CD4-positive, alpha-beta T cell (primary cell): Measurements from ENCODE around the gene CX3CL1. TPM values are rescaled to one million over a fixed set of nuclear protein-coding genes. Genes with fewer than 3 reads are reported as not detected.

ENCODE experiments used
- ATAC-seq: fragments of 200-7000 bp; cut with Tn5 transposase; one replicate; pipeline ENCODE4 v1.10.0; 2022; ENCODE audit warnings: mild to moderate bottlenecking; ENCODE audit not compliant: poor library complexity
- CTCF ChIA-PET: fragments of 350-600 bp; sonication (Branson Sonifier 250); formaldehyde crosslinking; loops from one replicate; lab custom pipeline; 2021; ENCODE audit warnings: antibody characterized with exemption, inconsistent platforms; lab: Charles Lee
- POLR2A ChIA-PET: fragments of 350-600 bp; sonication (Branson Sonifier 250); formaldehyde crosslinking; loops from one replicate; lab custom pipeline; 2021; ENCODE audit warnings: antibody characterized with exemption, inconsistent platforms; lab: Charles Lee
- DNase-seq, 14 experiments: peaks; one replicate each; pipeline ENCODE4 v3.0.0-alpha.2; 2013 to 2020; ENCODE audit warnings: mixed read lengths in 2 of 14
- H3K27ac ChIP-seq, 2 donors: one replicate each; pipeline versions ENCODE4 v1.5.1 to v1.7.0; 2013; ENCODE audit warnings: low read length in 2 of 2, low read depth in 1 of 2, mild to moderate bottlenecking in 1 of 2
- H3K27me3 ChIP-seq, 2 experiments: 1 replicate in 1 of 2; 2 replicates in 1 of 2; pipeline versions ENCODE4 v1.6.1 to v1.7.0; 2013; ENCODE audit warnings: low read length in 2 of 2, control low read depth in 1 of 2, mild to moderate bottlenecking in 1 of 2, moderate library complexity in 1 of 2; ENCODE audit not compliant: insufficient read depth in 2 of 2, control insufficient read depth in 1 of 2
- H3K36me3 ChIP-seq: one replicate; pipeline ENCODE4 v1.6.1; 2013; ENCODE audit warnings: low read length, control low read depth; ENCODE audit not compliant: insufficient read depth
- H3K4me1 ChIP-seq: one replicate; pipeline ENCODE4 v1.6.1; 2013; ENCODE audit warnings: low read length, control low read depth; ENCODE audit not compliant: insufficient read depth
- H3K4me3 ChIP-seq: one replicate; pipeline ENCODE4 v1.5.1; 2013; ENCODE audit warnings: mild to moderate bottlenecking, low read length, moderate library complexity
- H3K9me3 ChIP-seq, 2 experiments: 1 replicate in 1 of 2; 2 replicates in 1 of 2; pipeline versions ENCODE4 v1.6.1 to v1.7.0; 2013; ENCODE audit warnings: low read length in 2 of 2, mild to moderate bottlenecking in 2 of 2, control low read depth in 1 of 2, moderate library complexity in 1 of 2; ENCODE audit not compliant: control insufficient read depth in 1 of 2, insufficient read depth in 1 of 2
- H3K27ac Mint-ChIP-seq: one replicate; pipeline ENCODE4 v1.8.0; 2020; ENCODE audit warnings: mixed read lengths
- H3K27me3 Mint-ChIP-seq: one replicate; pipeline ENCODE4 v1.8.0; 2021; ENCODE audit warnings: mixed read lengths
- H3K36me3 Mint-ChIP-seq: one replicate; pipeline ENCODE4 v1.8.0; 2021; ENCODE audit warnings: low read depth, mixed read lengths
- H3K4me1 Mint-ChIP-seq: one replicate; pipeline ENCODE4 v1.8.0; 2021; ENCODE audit warnings: low read depth, mixed read lengths
- H3K4me3 Mint-ChIP-seq: one replicate; pipeline ENCODE4 v1.8.0; 2020; ENCODE audit warnings: mild to moderate bottlenecking, mixed read lengths
- H3K9me3 Mint-ChIP-seq: one replicate; pipeline ENCODE4 v1.8.0; 2020; ENCODE audit warnings: mixed read lengths
- CTCF ChIP-seq: fragments of 200-600 bp; IDR thresholded peaks from one replicate; pipeline ENCODE4 v1.8.0; 2022; ENCODE audit warnings: antibody characterized with exemption, mild to moderate bottlenecking
- intact Hi-C, 2 experiments: fragments of 100-400 bp; cut with DNase I in 1 of 2; cut with micrococcal nuclease in 1 of 2; formaldehyde crosslinking; loops; one replicate each; pipeline versions ENCODE4 v1.15.1 to v1.9.0; 2023 to 2025; cut with DNase I, micrococcal nuclease
- total RNA-seq, 174 experiments: library from RNA in 2 of 174; stranded (reverse) in 2 of 174; gene quantifications; one replicate each; pipeline ENCODE4 v1.2.3 and lab custom pipeline; 2021 to 2026

Gene CX3CL1
- total RNA-seq, 2 experiments from 2014 or later: not detected

DNA sequence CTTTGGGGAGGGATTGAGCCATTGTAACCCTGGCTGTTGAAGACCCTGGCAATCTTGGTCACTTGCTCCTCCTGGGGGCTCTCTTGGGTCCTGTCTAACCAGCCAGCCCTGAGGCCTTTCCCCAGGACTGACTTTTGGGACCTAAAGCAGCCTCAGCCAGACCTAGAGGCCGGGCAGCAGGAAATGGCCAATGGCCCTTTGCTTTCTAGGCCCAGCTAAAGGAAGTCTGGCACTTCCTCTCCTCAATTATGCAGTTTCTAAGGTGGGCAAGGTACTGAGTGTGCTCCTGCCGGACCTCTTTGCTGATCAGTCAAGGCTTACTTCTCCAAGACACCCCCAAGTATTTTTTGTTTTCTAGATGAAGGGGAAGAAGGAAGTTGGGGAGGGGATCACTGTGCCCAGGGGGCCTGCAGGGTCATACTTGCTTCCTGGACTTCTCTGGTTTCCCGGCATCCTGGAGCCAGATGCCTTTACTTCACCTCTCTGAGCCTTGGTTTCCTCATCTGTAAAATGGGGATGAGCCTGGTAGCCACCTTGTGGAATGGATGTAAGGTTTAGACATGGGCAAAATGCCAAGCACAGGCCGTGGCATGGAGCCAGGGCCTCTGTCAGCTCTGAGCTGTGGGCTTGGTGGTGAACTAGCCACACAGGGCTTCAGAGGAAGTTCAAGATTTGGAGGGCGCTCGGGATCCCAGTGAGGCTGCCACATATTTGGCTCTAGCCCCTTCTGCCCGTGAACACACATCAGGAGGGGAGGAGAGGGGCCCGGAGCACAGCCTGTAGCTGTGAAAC is 8.6 kb downstream of the CX3CL1 start:
- ATAC-seq: no peak
- H3K9me3 ChIP-seq: no peaks in the 10 kb centered on the region
- Mint-ChIP-seq H3K27me3 (no peaks in the 10 kb centered on the region), H3K9me3 (no peaks in the 10 kb centered on the region), H3K4me1 (no peaks in the 10 kb centered on the region), H3K27ac (no peak overlapping the region), H3K36me3 (no peaks in the 10 kb centered on the region), H3K4me3 (no peak overlapping the region)
- POLR2A ChIA-PET: no interaction called here
- no peak for TF ChIP-seq CTCF
- peaks cover 4% of the 10 kb centered on the region for H3K4me1 ChIP-seq
- no peaks in the 10 kb centered on the region for H3K36me3 ChIP-seq
- CTCF ChIA-PET: no interaction called here
- intact Hi-C loops: no loop called here
- H3K4me3 ChIP-seq: no peak overlapping the region
- H3K27me3 ChIP-seq: peaks cover 0 to 2% of the 10 kb centered on the region in 2 experiments
- H3K27ac ChIP-seq: no peak overlapping the region
- peak in 4 of 14 experiments; percentile 3 to 18 (median 4) for DNase-seq

DNA sequence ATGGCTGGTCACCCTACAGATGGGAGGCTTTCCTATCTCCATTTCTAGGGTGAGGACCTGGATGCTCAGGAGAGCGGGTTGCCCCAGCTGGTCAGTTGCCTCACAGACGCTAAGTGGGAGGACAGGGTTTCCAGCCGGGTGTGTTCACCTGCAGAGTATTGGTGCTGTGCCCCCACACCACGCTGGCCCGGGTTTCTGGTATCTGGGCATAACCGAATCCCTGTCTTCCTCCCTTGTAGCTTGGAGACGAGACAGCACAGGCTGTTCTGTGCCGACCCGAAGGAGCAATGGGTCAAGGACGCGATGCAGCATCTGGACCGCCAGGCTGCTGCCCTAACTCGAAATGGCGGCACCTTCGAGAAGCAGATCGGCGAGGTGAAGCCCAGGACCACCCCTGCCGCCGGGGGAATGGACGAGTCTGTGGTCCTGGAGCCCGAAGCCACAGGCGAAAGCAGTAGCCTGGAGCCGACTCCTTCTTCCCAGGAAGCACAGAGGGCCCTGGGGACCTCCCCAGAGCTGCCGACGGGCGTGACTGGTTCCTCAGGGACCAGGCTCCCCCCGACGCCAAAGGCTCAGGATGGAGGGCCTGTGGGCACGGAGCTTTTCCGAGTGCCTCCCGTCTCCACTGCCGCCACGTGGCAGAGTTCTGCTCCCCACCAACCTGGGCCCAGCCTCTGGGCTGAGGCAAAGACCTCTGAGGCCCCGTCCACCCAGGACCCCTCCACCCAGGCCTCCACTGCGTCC is 9.7 kb downstream of the CX3CL1 start:
- TF ChIP-seq CTCF: no peak
- H3K27me3 ChIP-seq: peaks cover 0 to 2% of the 10 kb centered on the region in 2 experiments
- POLR2A ChIA-PET: no interaction called here
- H3K4me1 Mint-ChIP-seq: no peaks in the 10 kb centered on the region
- H3K9me3 ChIP-seq: no peaks in the 10 kb centered on the region
- DNase-seq (no peak), ATAC-seq (no peak)
- no peak overlapping the region for H3K4me3 Mint-ChIP-seq
- H3K36me3 ChIP-seq: no peaks in the 10 kb centered on the region
- H3K4me3 ChIP-seq: no peak overlapping the region
- CTCF ChIA-PET: no interaction called here
- peaks cover 4% of the 10 kb centered on the region for H3K4me1 ChIP-seq
- no peak overlapping the region for H3K27ac Mint-ChIP-seq
- H3K36me3 Mint-ChIP-seq: no peaks in the 10 kb centered on the region
- intact Hi-C loops: no loop called here
- no peaks in the 10 kb centered on the region for H3K27me3 Mint-ChIP-seq
- no peak overlapping the region for H3K27ac ChIP-seq
- no peaks in the 10 kb centered on the region for H3K9me3 Mint-ChIP-seq

- Mint-ChIP-seq H3K9me3 (no peaks in the 10 kb centered on the region), H3K27ac (no peak overlapping the region), H3K4me3 (no peak overlapping the region), H3K36me3 (no peaks in the 10 kb centered on the region), H3K4me1 (no peaks in the 10 kb centered on the region), H3K27me3 (no peaks in the 10 kb centered on the region)
- Histone ChIP-seq H3K9me3 (no peaks in the 10 kb centered on the region), H3K4me1 (peaks cover 4% of the 10 kb centered on the region), H3K36me3 (no peaks in the 10 kb centered on the region), H3K4me3 (no peak overlapping the region), H3K27me3 (peaks cover 0 to 2% of the 10 kb centered on the region in 2 experiments), H3K27ac (no peak overlapping the region)
- ChIA-PET POLR2A (no interaction called here), CTCF (no interaction called here)
- TF ChIP-seq CTCF: no peak
- ATAC-seq (no peak), DNase-seq (no peak)
- intact Hi-C loops: no loop called here
Measured at GRCh38 chr16:57382535-57383275, 10.4 kb downstream of the CX3CL1 start.
